ENCODE data around the gene CARMIL3. TPM values are rescaled to one million over a fixed set of nuclear protein-coding genes. Genes with fewer than 3 reads are reported as not detected.

CARMIL3 gene
- total RNA-seq, 2 experiments from 2014 or later: 0.48 to 0.99 TPM

DNA sequence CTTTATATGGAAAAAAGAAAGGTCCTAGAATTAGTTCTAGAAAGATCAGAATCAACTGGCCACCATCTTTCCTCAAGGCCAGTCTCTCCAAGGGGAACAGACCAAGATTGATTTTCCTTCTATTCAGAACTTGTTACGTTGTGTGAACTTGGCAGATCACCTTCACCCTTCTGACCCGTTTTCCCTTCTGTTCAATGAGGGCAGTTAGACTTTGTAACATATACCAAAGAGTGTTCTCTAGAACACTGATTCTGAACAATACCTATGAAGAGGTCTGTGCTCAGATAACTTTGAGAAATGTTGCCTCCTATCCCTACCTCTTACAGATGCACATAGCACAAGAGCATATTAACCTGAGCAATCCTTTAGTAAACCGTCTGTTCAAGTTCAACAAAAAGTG is 31.7 kb downstream of the CARMIL3 start:
- no peak for DNase-seq
- Mint-ChIP-seq H3K4me3 (no peak overlapping the region), H3K36me3 (ENCODE audit: low read depth) (no peaks in the 10 kb centered on the region), H3K4me1 (ENCODE audit: low read depth) (peaks cover 15% of the 10 kb centered on the region), H3K9me3 (no peaks in the 10 kb centered on the region), H3K27me3 (ENCODE audit: low read depth) (no peaks in the 10 kb centered on the region), H3K27ac (no peak overlapping the region)
- intact Hi-C loops (cut with micrococcal nuclease): no loop called here
- CTCF ChIA-PET: interaction anchor here (1.0 to 5.1 kb wide), 2 partner anchors 10 to 25 kb away, joined by 4 to 76 read pairs; partner anchors contain the start of gene PCK2

DNA sequence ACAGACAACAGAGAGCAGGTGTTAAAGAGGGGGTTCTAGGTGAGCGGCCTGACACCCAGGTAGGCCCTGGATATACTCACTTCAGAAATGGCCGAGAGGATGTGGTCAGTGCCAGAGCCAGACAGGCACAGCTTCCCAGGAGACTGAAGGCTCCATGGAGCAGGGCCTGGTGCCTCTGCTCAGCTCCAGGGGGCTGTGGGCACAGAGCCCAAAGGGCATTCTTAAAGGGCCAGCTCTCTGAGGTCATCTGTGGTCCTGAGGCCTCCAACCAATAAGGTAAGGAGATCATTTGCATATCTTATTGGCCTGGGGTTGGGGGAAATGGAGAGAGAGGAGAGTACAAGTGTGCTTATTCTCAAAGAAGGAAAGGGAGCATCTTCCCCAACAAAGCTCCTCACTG is 32.6 kb downstream of the CARMIL3 start:
- Mint-ChIP-seq H3K36me3 (ENCODE audit: low read depth) (no peaks in the 10 kb centered on the region), H3K27me3 (ENCODE audit: low read depth) (no peaks in the 10 kb centered on the region), H3K4me3 (no peak overlapping the region), H3K9me3 (no peaks in the 10 kb centered on the region), H3K4me1 (ENCODE audit: low read depth) (peaks cover 15% of the 10 kb centered on the region), H3K27ac (no peak overlapping the region)
- CTCF ChIA-PET: interaction anchor here (0.5 to 2.7 kb wide), 6 partner anchors 9 to 1777 kb away, joined by 3 to 18 read pairs (median 4); no protein-coding TSS in a partner anchor
- intact Hi-C loops (cut with micrococcal nuclease): no loop called here
- DNase-seq: no peak

DNA sequence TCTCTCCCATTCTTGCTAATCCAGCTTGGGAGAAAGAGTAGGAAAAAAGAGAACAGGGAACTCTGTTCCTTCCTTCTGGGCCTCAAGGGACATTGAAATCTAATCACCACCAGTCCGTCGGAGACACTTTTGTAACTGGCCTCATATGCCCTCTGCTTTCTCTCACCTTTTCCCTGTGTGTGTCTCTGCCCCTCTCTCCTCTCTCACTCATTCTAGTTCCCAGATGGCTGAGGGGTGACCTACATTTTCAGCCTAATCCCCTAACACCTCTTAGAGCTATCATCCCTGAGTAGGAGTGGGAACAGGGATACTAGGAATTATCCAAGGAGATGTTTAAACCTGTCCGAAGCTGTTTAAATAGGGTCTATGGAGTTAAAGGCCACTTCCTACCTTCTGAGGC is 33.4 kb downstream of the CARMIL3 start:
- CTCF ChIA-PET: interaction anchor here (0.6 to 2.7 kb wide), 5 partner anchors 8 to 1778 kb away, joined by 3 to 18 read pairs (median 6); no protein-coding TSS in a partner anchor
- Mint-ChIP-seq H3K27ac (no peak overlapping the region), H3K27me3 (ENCODE audit: low read depth) (no peaks in the 10 kb centered on the region), H3K36me3 (ENCODE audit: low read depth) (no peaks in the 10 kb centered on the region), H3K4me1 (ENCODE audit: low read depth) (peaks cover 12% of the 10 kb centered on the region), H3K9me3 (no peaks in the 10 kb centered on the region), H3K4me3 (no peak overlapping the region)
- no peak for DNase-seq
- intact Hi-C loops (cut with micrococcal nuclease): no loop called here

DNA sequence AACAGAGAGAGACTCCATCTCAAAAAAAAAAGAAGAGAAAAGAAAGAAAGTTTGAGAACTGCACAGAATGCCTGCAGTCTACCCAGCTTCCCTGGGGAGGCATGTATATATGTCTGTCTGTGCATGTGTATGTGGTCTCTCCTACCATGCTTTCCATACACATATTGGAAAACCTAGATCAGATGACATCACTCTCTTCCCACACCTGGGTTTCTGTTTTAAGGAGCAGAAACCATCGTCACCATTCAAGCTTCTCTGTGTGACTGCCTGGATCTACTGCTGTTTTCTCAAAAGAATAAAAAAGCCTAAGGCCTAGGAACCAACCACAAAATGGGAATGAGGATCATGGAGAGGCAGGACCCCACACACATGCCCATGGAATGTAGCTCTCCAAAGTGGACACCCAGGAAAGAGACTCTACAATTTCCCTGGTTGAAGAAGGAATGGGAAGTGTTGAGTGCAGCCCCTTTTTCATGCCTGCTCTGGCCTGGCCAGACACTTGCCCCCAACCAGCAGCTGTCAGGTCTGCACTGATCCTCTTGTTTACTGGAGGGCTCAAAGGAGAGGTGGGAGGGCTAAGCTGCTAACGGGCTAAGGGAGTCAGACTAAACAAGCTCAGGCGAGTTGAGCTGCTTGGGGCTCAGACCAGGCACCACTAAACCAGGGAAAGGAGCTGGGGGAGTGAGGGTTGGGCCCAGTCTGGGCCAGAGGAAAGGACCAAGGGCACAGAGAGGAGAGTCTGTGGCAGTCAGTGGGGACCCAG is 34.6 kb downstream of the CARMIL3 start:
- no peak for DNase-seq
- Mint-ChIP-seq H3K27ac (no peak overlapping the region), H3K27me3 (ENCODE audit: low read depth) (no peaks in the 10 kb centered on the region), H3K36me3 (ENCODE audit: low read depth) (no peaks in the 10 kb centered on the region), H3K9me3 (no peaks in the 10 kb centered on the region), H3K4me3 (no peak overlapping the region), H3K4me1 (ENCODE audit: low read depth) (peaks cover 7% of the 10 kb centered on the region)
- CTCF ChIA-PET: interaction anchor here (0.8 to 2.7 kb wide), 6 partner anchors 20 to 31 kb away, joined by 3 to 18 read pairs (median 4); no protein-coding TSS in a partner anchor
- intact Hi-C loops (cut with micrococcal nuclease): no loop called here

DNA sequence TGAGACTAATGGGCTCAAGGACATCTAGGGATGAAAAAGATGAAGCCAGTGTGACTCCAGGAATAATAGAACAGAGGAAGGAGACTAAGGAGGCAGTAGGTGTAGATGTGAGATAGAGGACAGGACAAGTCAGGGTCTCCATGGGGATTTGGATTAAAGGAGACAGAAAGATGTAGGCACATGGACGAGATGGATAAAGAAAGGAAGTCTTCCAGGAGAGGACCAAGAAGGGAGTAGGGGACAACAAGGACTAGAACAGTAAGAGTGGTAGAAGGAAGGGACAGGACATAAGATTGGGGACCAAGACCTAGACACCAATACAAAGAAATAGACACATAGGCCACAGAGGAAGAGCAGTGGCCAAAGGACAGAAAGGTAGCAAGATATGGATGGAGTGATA is 35.2 kb downstream of the CARMIL3 start:
- CTCF ChIA-PET: interaction anchor here (0.8 to 2.7 kb wide), 5 partner anchors 20 to 31 kb away, joined by 3 to 18 read pairs (median 3); no protein-coding TSS in a partner anchor
- peaks cover 4% of the 10 kb centered on the region for H3K4me1 Mint-ChIP-seq (ENCODE audit: low read depth)
- no peaks in the 10 kb centered on the region for H3K9me3 Mint-ChIP-seq
- H3K27me3 Mint-ChIP-seq (ENCODE audit: low read depth): no peaks in the 10 kb centered on the region
- no peaks in the 10 kb centered on the region for H3K36me3 Mint-ChIP-seq (ENCODE audit: low read depth)
- intact Hi-C loops (cut with micrococcal nuclease): no loop called here
- H3K4me3 Mint-ChIP-seq: no peak overlapping the region
- no peak overlapping the region for H3K27ac Mint-ChIP-seq
- DNase-seq: no peak

DNA sequence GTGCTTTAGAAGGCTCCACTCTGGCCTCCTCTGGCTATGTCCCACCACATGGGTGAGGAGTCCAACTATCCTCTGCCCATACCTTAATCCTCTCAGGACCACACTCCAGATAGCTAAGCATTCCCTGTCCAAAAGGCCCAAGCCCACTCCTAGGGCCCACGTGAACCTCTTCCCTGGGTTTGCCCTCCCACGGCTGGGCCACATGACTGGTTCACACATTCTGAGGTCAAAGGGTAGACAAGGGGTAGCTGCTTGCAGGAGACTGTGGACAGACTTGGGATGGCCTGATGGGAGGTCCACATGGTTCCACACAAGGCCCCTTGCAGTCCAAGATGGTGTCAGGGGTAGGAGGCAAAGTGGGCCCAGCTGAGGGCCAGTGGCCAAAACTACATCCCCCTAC is 36.3 kb downstream of the CARMIL3 start:
- H3K27me3 Mint-ChIP-seq (ENCODE audit: low read depth): no peaks in the 10 kb centered on the region
- peaks cover 8% of the 10 kb centered on the region for H3K4me1 Mint-ChIP-seq (ENCODE audit: low read depth)
- CTCF ChIA-PET: interaction anchor here (0.6 to 9.1 kb wide), 4 partner anchors 23 to 54 kb away, joined by 3 to 386 read pairs (median 10); partner anchors contain the start of genes CARMIL3, DCAF11 and NRL
- H3K27ac Mint-ChIP-seq: no peak overlapping the region
- no peak for DNase-seq
- no peaks in the 10 kb centered on the region for H3K9me3 Mint-ChIP-seq
- H3K36me3 Mint-ChIP-seq (ENCODE audit: low read depth): no peaks in the 10 kb centered on the region
- intact Hi-C loops (cut with micrococcal nuclease): no loop called here
- no peak overlapping the region for H3K4me3 Mint-ChIP-seq

DNA sequence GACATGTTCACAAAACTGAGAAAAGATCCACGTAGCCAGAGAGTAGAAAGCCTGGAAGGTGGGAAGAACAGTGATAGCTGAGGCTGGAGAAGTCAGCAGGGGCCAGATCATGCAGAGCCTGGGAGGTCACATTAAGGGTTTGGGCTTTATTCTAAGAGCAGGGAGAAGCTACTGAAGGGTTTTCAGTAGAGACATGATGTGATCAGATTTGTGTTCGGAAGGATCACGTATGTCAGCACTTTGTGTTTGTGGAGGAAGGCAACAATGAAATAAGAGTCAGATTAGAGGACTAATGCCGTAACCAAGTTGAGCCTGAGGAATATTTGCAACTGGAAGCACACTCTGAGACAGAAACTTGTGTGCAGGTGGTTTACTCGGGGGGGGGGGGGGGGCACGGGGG is 38.1 kb downstream of the CARMIL3 start:
- Mint-ChIP-seq H3K4me1 (ENCODE audit: low read depth) (peaks cover 15% of the 10 kb centered on the region), H3K27ac (no peak overlapping the region), H3K36me3 (ENCODE audit: low read depth) (peaks cover 4% of the 10 kb centered on the region), H3K9me3 (no peaks in the 10 kb centered on the region), H3K27me3 (ENCODE audit: low read depth) (no peaks in the 10 kb centered on the region), H3K4me3 (no peak overlapping the region)
- DNase-seq: no peak
- CTCF ChIA-PET: interaction anchor here (0.6 to 9.1 kb wide), 18 partner anchors 9 to 507 kb away, joined by 3 to 386 read pairs (median 4); partner anchors contain the start of genes CARMIL3, DCAF11, EMC9 and NRL
- intact Hi-C loops (cut with micrococcal nuclease): loop anchor here (1.0 to 5.0 kb wide), 7 partner anchors 19 to 352 kb away; partner anchors contain the start of genes DHRS1, IRF9, NOP9 and SDR39U1

DNA sequence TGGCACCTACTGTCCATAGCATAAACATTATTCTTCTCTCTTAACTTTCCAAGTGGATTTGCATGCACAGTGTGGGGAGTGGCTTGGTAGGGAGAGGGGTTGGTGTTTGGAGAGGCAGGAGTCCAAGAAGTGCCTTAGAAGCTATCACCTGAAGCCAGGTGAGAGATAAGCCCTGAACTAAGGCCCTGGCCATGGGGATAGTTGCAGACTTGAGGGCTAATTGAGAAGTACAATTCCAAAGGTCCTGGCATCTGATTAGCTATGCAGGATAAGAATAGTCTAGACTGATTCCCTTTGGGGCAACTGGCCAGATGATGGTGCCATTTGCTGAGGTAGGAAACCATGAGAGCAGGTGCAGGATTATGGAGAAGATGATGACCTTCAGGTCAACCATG is 40.3 kb downstream of the CARMIL3 start:
- H3K27ac Mint-ChIP-seq: no peak overlapping the region
- no peaks in the 10 kb centered on the region for H3K27me3 Mint-ChIP-seq (ENCODE audit: low read depth)
- no peak for DNase-seq
- H3K4me3 Mint-ChIP-seq: no peak overlapping the region
- H3K4me1 Mint-ChIP-seq (ENCODE audit: low read depth): peaks cover 32% of the 10 kb centered on the region
- H3K9me3 Mint-ChIP-seq: no peaks in the 10 kb centered on the region
- CTCF ChIA-PET: interaction anchor here (0.5 to 9.1 kb wide), 9 partner anchors 11 to 115 kb away, joined by 3 to 386 read pairs (median 4); partner anchors contain the start of gene CARMIL3
- peaks cover 22% of the 10 kb centered on the region for H3K36me3 Mint-ChIP-seq (ENCODE audit: low read depth)
- intact Hi-C loops (cut with micrococcal nuclease): loop anchor here (5.0 kb wide), 2 partner anchors 205 to 350 kb away; partner anchors contain the start of genes DHRS1, NOP9 and SDR39U1

DNA sequence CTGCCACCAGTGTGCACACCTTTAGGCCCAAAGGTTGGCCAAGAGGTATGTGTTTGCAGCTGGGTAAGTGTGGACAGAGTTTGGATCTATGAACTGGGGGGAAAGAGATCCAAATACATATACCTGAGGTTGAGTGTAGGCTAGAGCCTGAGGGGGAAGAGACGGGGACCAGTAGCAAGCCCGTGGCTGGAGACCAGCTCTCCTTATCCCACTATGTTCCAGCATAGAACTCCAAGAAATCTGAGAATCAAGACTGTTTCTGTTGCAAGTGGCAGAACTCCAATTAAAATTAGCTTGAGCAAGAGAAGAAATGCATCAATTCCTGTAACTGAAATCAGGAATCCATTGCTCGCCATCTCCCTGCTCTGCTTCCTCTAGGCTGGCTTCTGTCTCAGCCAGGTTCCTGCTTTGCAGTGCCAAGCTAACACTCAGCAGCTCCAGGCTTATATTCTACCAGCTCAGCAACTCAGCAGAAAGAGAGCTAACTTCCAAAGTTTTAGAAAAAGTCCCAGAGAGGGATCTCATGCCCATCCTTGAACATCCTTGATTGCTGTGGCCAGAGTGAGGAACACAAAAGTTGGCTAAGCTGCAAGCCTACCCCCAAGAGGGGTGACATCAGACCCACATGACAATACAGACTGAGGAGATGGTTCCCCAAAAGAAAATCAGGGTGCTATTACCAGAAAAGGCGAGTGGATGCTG is 40.8 kb downstream of the CARMIL3 start:
- no peak for DNase-seq
- intact Hi-C loops (cut with micrococcal nuclease): loop anchor here (5.0 kb wide), 2 partner anchors 205 to 350 kb away; partner anchors contain the start of genes DHRS1, NOP9 and SDR39U1
- Mint-ChIP-seq H3K27ac (peak overlapping the region; percentile 98), H3K9me3 (no peaks in the 10 kb centered on the region), H3K36me3 (ENCODE audit: low read depth) (peaks cover 22% of the 10 kb centered on the region), H3K4me3 (peak overlapping the region; percentile 99), H3K27me3 (ENCODE audit: low read depth) (no peaks in the 10 kb centered on the region), H3K4me1 (ENCODE audit: low read depth) (peaks cover 32% of the 10 kb centered on the region)
- CTCF ChIA-PET: interaction anchor here (0.8 to 9.1 kb wide), 11 partner anchors 8 to 122 kb away, joined by 3 to 386 read pairs (median 3); partner anchors contain the start of gene CARMIL3

DNA sequence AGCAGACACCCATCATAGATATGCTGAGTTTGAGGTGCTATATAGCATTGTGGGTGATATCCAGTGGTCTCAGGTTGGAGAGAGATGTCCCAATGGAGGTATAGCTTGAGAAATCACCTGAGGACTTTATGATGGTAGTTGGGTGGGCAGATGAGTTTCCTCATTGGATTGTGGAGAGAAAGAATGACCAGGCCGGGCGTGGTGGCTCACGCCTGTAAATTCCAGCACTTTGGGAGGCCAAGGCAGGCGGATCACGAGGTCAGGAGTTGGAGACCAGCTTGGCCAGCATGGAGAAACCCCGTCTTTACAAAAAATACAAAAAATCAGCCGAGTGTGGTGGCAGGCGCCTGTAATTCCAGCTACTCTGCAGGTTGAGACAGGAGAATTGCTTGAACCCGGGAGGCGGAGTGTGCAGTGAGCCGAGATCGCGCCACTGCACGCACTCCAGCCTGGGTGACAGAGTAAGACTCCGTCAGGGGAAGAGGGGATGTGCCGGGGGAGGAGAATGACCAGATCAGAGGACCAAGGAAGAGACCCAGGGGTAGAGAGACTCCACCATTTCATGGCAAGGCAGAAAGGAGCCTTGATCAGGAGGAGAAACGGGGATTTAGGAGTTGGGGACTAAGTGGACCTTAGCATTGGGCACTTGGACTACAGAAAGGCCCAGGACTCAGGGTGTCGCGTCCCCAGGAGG is 41.5 kb downstream of the CARMIL3 start:
- H3K9me3 Mint-ChIP-seq: no peaks in the 10 kb centered on the region
- H3K4me3 Mint-ChIP-seq: peak overlapping the region; percentile 99
- H3K27ac Mint-ChIP-seq: peak overlapping the region; percentile 98
- CTCF ChIA-PET: interaction anchor here (0.8 to 9.1 kb wide), 10 partner anchors 8 to 123 kb away, joined by 3 to 386 read pairs (median 4); partner anchors contain the start of gene CARMIL3
- H3K27me3 Mint-ChIP-seq (ENCODE audit: low read depth): no peaks in the 10 kb centered on the region
- intact Hi-C loops (cut with micrococcal nuclease): loop anchor here (5.0 kb wide), 2 partner anchors 204 to 349 kb away; partner anchors contain the start of genes DHRS1, NOP9 and SDR39U1
- DNase-seq: no peak
- H3K36me3 Mint-ChIP-seq (ENCODE audit: low read depth): peaks cover 23% of the 10 kb centered on the region
- peaks cover 32% of the 10 kb centered on the region for H3K4me1 Mint-ChIP-seq (ENCODE audit: low read depth)
